WERI-Rb-1 (cell line): ENCODE data around the gene A4GNT.
A peak's percentile ranks its signal among the peaks of the same experiment; 100 is the strongest.

Experiments
- DNase-seq: peaks from one replicate; pipeline ENCODE4 v3.0.0-alpha.2; 2020
- H3K27ac ChIP-seq: fragments of 250-450 bp; sonication (Bioruptor Pico); 2 replicates; pipeline ENCODE4 v1.5.1; 2020; ENCODE audit warnings: mild to moderate bottlenecking, moderate library complexity
- H3K27me3 ChIP-seq: fragments of 250-450 bp; sonication (Bioruptor Pico); 2 replicates; pipeline ENCODE4 v1.5.1; 2021; ENCODE audit warnings: mild to moderate bottlenecking, low read depth, moderate library complexity; ENCODE audit not compliant: insufficient read depth, severe bottlenecking
- H3K36me3 ChIP-seq: fragments of 250-450 bp; sonication (Bioruptor Pico); 2 replicates; pipeline ENCODE4 v1.5.1; 2020; ENCODE audit warnings: mild to moderate bottlenecking, moderate library complexity
- H3K4me3 ChIP-seq: 2 replicates; pipeline ENCODE4 v1.5.1; 2011; ENCODE audit warnings: low read depth, mild to moderate bottlenecking, control low read depth, low read length
- H3K9me3 ChIP-seq: fragments of 250-450 bp; sonication (Bioruptor Pico); 2 replicates; pipeline ENCODE4 v1.5.1; 2021; ENCODE audit warnings: mild to moderate bottlenecking, moderate library complexity; ENCODE audit not compliant: severe bottlenecking
- CTCF ChIP-seq: IDR thresholded peaks from 2 replicates; pipeline ENCODE4 v1.5.1; 2011; ENCODE audit warnings: low read depth, mild to moderate bottlenecking, control low read depth, inconsistent platforms, low read length

The A4GNT gene

GRCh38 chr3:138132239-138132638 lies at the start of gene A4GNT:
TSS of gene A4GNT (minus strand) at chr3:138132390. CDS start at chr3:138131256, 1,134 bp downstream.
- DNase-seq = no peak
- Histone ChIP-seq H3K4me3 (no peak within 1 kb of the TSS), H3K27ac (no peak within 1 kb of the TSS), H3K36me3 (no peaks in the 10 kb centered on the region), H3K27me3 (no peaks in the 10 kb centered on the region), H3K9me3 (no peaks in the 10 kb centered on the region)
- TF ChIP-seq CTCF = no peak

GRCh38 chr3:138180375-138181029 lies 48.3 kb upstream of the A4GNT start:
- Histone ChIP-seq H3K27me3 (no peaks in the 10 kb centered on the region), H3K9me3 (no peaks in the 10 kb centered on the region), H3K36me3 (no peaks in the 10 kb centered on the region), H3K4me3 (no peak overlapping the region), H3K27ac (no peak overlapping the region)
- DNase-seq = peak; percentile 38
- no peak for TF ChIP-seq CTCF

- TF ChIP-seq CTCF = no peak
- H3K27ac ChIP-seq = peak within 1 kb of the TSS; percentile 93
- peak within 1 kb of the TSS; percentile 62 for H3K4me3 ChIP-seq
- H3K36me3 ChIP-seq = peaks cover 40% of the 10 kb centered on the region
- H3K27me3 ChIP-seq = no peaks in the 10 kb centered on the region
- H3K9me3 ChIP-seq = no peaks in the 10 kb centered on the region
- DNase-seq = peak; percentile 84
Observed at GRCh38 chr3:138174421-138175131, 42.4 kb upstream of the A4GNT start, which contains the start of gene DBR1. TSS of gene DBR1 (minus strand) at chr3:138174921. CDS start at chr3:138174795, 126 bp downstream.

GRCh38 chr3:138173769-138174420 lies 41.7 kb upstream of the A4GNT start:
- Histone ChIP-seq H3K36me3 (peaks cover 46% of the 10 kb centered on the region), H3K27me3 (no peaks in the 10 kb centered on the region), H3K4me3 (peak overlapping the region; percentile 62), H3K9me3 (no peaks in the 10 kb centered on the region), H3K27ac (peak overlapping the region; percentile 93)
- no peak for DNase-seq
- TF ChIP-seq CTCF = no peak

GRCh38 chr3:138172625-138173024 lies 40.4 kb upstream of the A4GNT start:
- no peak for DNase-seq
- no peak overlapping the region for H3K4me3 ChIP-seq
- no peaks in the 10 kb centered on the region for H3K27me3 ChIP-seq
- H3K27ac ChIP-seq = no peak overlapping the region
- peaks cover 59% of the 10 kb centered on the region for H3K36me3 ChIP-seq
- no peak for TF ChIP-seq CTCF
- no peaks in the 10 kb centered on the region for H3K9me3 ChIP-seq
